ENCODE data around the gene PIK3R4.

- TF ChIP-seq CTCF (IDR thresholded peaks at IDR 0.05 in 4 of 5, conservative IDR thresholded peaks at IDR 0.05 in 1 of 5) (no peak), POLR2A (IDR thresholded peaks at IDR 0.05) (no peak)
These were observed 11.1 kb upstream of the PIK3R4 start for GRCh38 chr3:130757611-130758150.
